GM12872 (cell line): ENCODE results near the gene TMEM119.

Experiments
- CTCF ChIP-seq: IDR thresholded peaks from 3 replicates; pipeline ENCODE4 v1.5.1; 2011; ENCODE audit warnings: low read depth, mild to moderate bottlenecking, low read length, moderate library complexity; ENCODE audit not compliant: insufficient read depth

The TMEM119 gene

GRCh38 chr12:108564724-108565123 is 33.2 kb downstream of the TMEM119 start:
- TF ChIP-seq CTCF, result no peak

GRCh38 chr12:108563804-108564151 is 34.1 kb downstream of the TMEM119 start:
- no peak for TF ChIP-seq CTCF

GRCh38 chr12:108563136-108563803 is 34.6 kb downstream of the TMEM119 start:
- TF ChIP-seq CTCF, result peak; percentile 88

- no peak for TF ChIP-seq CTCF
These were observed 35.3 kb downstream of the TMEM119 start, which contains the start of gene ISCU for GRCh38 chr12:108562348-108563135. ISCU (plus strand) TSS chr12:108562596; CDS start chr12:108562623, 27 bp downstream.

GRCh38 chr12:108561852-108562347 is 36.0 kb downstream of the TMEM119 start:
- no peak for TF ChIP-seq CTCF

GRCh38 chr12:108560752-108561719 is 36.8 kb downstream of the TMEM119 start, which contains the start of gene SART3:
SART3 (minus strand) TSS chr12:108561173; CDS start chr12:108561154, 19 bp downstream.
- TF ChIP-seq CTCF, result no peak
